Gastroesophageal sphincter (tissue), 4 donors: Measurements from ENCODE around the gene MTHFD1L. TPM values are rescaled to one million over a fixed set of nuclear protein-coding genes. Genes with fewer than 3 reads are reported as not detected.
A peak's percentile ranks its signal among the peaks of the same experiment; 100 is the strongest.

Experiments used
- ATAC-seq: fragments of 150-250 bp; one replicate; pipeline ENCODE4 v1.9.1; 2016; ENCODE audit warnings: mild to moderate bottlenecking, moderate library complexity
- H3K27ac ChIP-seq, 4 donors: fragments of 200-600 bp; sonication (generic) in 3 of 4; 1 replicate in 3 of 4; 2 replicates in 1 of 4; pipeline ENCODE4 v1.5.1; 2016 to 2019
- H3K27me3 ChIP-seq: fragments of 200-600 bp; sonication (generic); one replicate; pipeline ENCODE4 v1.5.1; 2019
- H3K36me3 ChIP-seq, 2 donors: fragments of 200-600 bp; sonication (generic); one replicate each; pipeline ENCODE4 v1.5.1; 2019; ENCODE audit warnings: control low read depth in 1 of 2
- H3K4me1 ChIP-seq, 3 donors: fragments of 200-600 bp; sonication (generic); 1 replicate in 2 of 3; 2 replicates in 1 of 3; pipeline ENCODE4 v1.5.1; 2016 to 2019; ENCODE audit warnings: control low read depth in 2 of 3
- H3K4me3 ChIP-seq, 2 donors: fragments of 200-600 bp; sonication (generic); one replicate each; pipeline ENCODE4 v1.5.1; 2019; ENCODE audit warnings: mild to moderate bottlenecking in 1 of 2, moderate library complexity in 1 of 2
- H3K9me3 ChIP-seq, 3 donors: fragments of 200-600 bp; sonication (generic); one replicate each; pipeline ENCODE4 v1.5.1; 2017 to 2019; ENCODE audit warnings: control low read depth in 2 of 3
- CTCF ChIP-seq, 4 experiments: fragments of 200-600 bp in 2 of 4; fragments of 450-650 bp in 2 of 4; sonication (generic) in 1 of 4; IDR thresholded peaks; one replicate each; pipeline ENCODE4 v1.5.1; 2017 to 2019; ENCODE audit warnings: antibody characterized with exemption in 4 of 4, mild to moderate bottlenecking in 2 of 4, moderate library complexity in 2 of 4
- EP300 ChIP-seq: sonication (generic); formaldehyde crosslinking; IDR thresholded peaks from one replicate; pipeline ENCODE4 v1.6.1; 2017; ENCODE audit warnings: antibody characterized with exemption, mild to moderate bottlenecking
- POLR2A ChIP-seq, 2 donors: fragments of 450-650 bp; IDR thresholded peaks; one replicate each; pipeline ENCODE4 v1.6.1; 2017; ENCODE audit warnings: antibody characterized with exemption in 2 of 2, mild to moderate bottlenecking in 2 of 2, moderate library complexity in 1 of 2
- POLR2AphosphoS5 ChIP-seq: sonication (generic); formaldehyde crosslinking; IDR thresholded peaks from one replicate; pipeline ENCODE4 v1.6.1; 2017; ENCODE audit warnings: antibody characterized with exemption
- WGBS, 2 donors: methylation state at CpG; one replicate each; pipeline ENCODE4 v1.1.5; 2018; ENCODE audit warnings: low coverage in 1 of 2; 5-methylcytosine and 5-hydroxymethylcytosine counted together
- total RNA-seq, 4 donors: library from RNA; depleted of rRNA; stranded (reverse); fragments of >200 nt; gene quantifications; one replicate each; pipeline ENCODE4 v1.1.0, GENCODE V29; 2016

Gene MTHFD1L
- total RNA-seq, 4 donors from 2014 or later: 1.2 to 10.8 (median 4.0) TPM

- WGBS, 2 donors: 84 to 93% methylated on average over 7 to 11 of the region's 12 CpGs
- Histone ChIP-seq H3K4me1 (peaks cover 0 to 29% (median 0%) of the 10 kb centered on the region in 3 donors), H3K4me3 (no peak overlapping the region), H3K36me3 (no peaks in the 10 kb centered on the region), H3K9me3 (no peaks in the 10 kb centered on the region), H3K27ac (no peak overlapping the region), H3K27me3 (no peaks in the 10 kb centered on the region)
- no peak for ATAC-seq
- TF ChIP-seq CTCF (IDR thresholded peaks at IDR 0.05): no peak
- TF ChIP-seq POLR2AphosphoS5: no peak
- no peak for TF ChIP-seq EP300
- no peak for TF ChIP-seq POLR2A (IDR thresholded peaks at IDR 0.05)
Measured at GRCh38 chr6:151059612-151060095, 194.2 kb downstream of the MTHFD1L start.

- no peak overlapping the region for H3K27ac ChIP-seq
- peaks cover 0 to 34% (median 0%) of the 10 kb centered on the region in 3 donors for H3K4me1 ChIP-seq
- no peak for ATAC-seq
- 82 to 100% methylated on average over 3 to 6 of the region's 8 CpGs for WGBS, 2 donors
- TF ChIP-seq POLR2AphosphoS5: peak; percentile 71
- TF ChIP-seq CTCF (IDR thresholded peaks at IDR 0.05): no peak
- H3K36me3 ChIP-seq: no peaks in the 10 kb centered on the region
- H3K4me3 ChIP-seq: no peak overlapping the region
- no peaks in the 10 kb centered on the region for H3K9me3 ChIP-seq
- H3K27me3 ChIP-seq: no peaks in the 10 kb centered on the region
Measured at GRCh38 chr6:151060096-151060765, 194.7 kb downstream of the MTHFD1L start.

GRCh38 chr6:151060766-151061531 lies 195.4 kb downstream of the MTHFD1L start:
- no peak for ATAC-seq
- TF ChIP-seq EP300: no peak
- TF ChIP-seq CTCF (IDR thresholded peaks at IDR 0.05): no peak
- no peak for TF ChIP-seq POLR2AphosphoS5
- TF ChIP-seq POLR2A (IDR thresholded peaks at IDR 0.05): no peak
- no peaks in the 10 kb centered on the region for H3K9me3 ChIP-seq
- no peak overlapping the region for H3K4me3 ChIP-seq
- H3K4me1 ChIP-seq: peaks cover 0 to 41% (median 0%) of the 10 kb centered on the region in 3 donors
- H3K36me3 ChIP-seq: no peaks in the 10 kb centered on the region
- H3K27ac ChIP-seq: no peak overlapping the region
- WGBS, 2 donors: 87 to 91% methylated on average over 7 to 8 of the region's 10 CpGs
- no peaks in the 10 kb centered on the region for H3K27me3 ChIP-seq

GRCh38 chr6:151063352-151063751 lies 197.8 kb downstream of the MTHFD1L start:
- Histone ChIP-seq H3K27me3 (no peaks in the 10 kb centered on the region), H3K9me3 (no peaks in the 10 kb centered on the region), H3K4me1 (peaks cover 0 to 50% (median 2%) of the 10 kb centered on the region in 3 donors), H3K27ac (peak overlapping the region in 1 of 4 donors; percentile 14), H3K36me3 (no peaks in the 10 kb centered on the region), H3K4me3 (no peak overlapping the region)
- 14 to 23% methylated on average over 3 of the region's 3 CpGs for WGBS, 2 donors
- no peak for TF ChIP-seq EP300
- no peak for TF ChIP-seq CTCF (IDR thresholded peaks at IDR 0.05)
- TF ChIP-seq POLR2AphosphoS5: no peak
- TF ChIP-seq POLR2A (IDR thresholded peaks at IDR 0.05): no peak
- no peak for ATAC-seq
